DND-41 (cell line): ENCODE measurements around the gene SETBP1.

Experiments used
- EZH2 ChIP-seq: IDR thresholded peaks from 3 replicates; pipeline ENCODE4 v1.6.1; 2012; ENCODE audit warnings: borderline replicate concordance, low read depth, mild to moderate bottlenecking, moderate library complexity, low read length, inconsistent platforms; ENCODE audit not compliant: severe bottlenecking
- TF ChIP-seq, protein P1 (sequence below): IDR thresholded peaks from 2 replicates; pipeline ENCODE4 v1.5.1; 2012; ENCODE audit warnings: borderline replicate concordance, low read length, moderate library complexity, mild to moderate bottlenecking; ENCODE audit not compliant: poor library complexity, severe bottlenecking; ENCODE audit errors: extremely low read depth

DNA sequence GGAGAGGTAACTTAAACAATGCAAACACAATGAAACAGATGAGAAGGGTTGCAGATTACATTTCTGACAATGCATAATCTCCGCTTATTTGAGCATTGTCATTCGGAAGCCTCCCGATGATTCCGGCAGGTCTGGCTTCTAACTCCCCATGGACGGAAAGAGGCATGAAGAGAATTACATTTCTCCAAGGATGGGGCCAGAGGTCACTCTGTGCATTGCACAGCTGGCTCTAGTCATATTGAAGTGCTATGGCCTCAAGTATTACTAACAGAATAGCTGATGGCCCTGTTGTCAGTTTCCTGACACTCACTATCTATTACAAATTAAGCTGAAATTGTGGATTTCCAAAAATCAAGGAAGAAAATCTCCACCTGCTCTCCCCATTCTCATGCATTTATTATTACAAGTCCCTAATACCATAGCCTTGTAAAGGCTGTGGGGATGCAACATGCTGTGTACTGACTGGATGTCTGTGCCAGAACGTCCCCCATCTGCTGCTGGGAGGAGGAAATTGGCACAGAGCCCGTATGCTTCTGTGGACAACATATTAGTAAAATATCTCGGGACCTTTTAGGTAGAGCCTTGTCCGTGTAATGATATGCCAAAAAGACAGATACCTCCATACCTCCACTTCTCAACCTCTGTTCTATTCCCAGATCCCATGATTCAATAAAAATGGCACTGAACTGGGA is 168.1 kb downstream of the SETBP1 start:
- TF ChIP-seq, protein P1, sequence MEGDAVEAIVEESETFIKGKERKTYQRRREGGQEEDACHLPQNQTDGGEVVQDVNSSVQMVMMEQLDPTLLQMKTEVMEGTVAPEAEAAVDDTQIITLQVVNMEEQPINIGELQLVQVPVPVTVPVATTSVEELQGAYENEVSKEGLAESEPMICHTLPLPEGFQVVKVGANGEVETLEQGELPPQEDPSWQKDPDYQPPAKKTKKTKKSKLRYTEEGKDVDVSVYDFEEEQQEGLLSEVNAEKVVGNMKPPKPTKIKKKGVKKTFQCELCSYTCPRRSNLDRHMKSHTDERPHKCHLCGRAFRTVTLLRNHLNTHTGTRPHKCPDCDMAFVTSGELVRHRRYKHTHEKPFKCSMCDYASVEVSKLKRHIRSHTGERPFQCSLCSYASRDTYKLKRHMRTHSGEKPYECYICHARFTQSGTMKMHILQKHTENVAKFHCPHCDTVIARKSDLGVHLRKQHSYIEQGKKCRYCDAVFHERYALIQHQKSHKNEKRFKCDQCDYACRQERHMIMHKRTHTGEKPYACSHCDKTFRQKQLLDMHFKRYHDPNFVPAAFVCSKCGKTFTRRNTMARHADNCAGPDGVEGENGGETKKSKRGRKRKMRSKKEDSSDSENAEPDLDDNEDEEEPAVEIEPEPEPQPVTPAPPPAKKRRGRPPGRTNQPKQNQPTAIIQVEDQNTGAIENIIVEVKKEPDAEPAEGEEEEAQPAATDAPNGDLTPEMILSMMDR = no peak
- TF ChIP-seq EZH2 = no peak
